HepG2 (cell line): ENCODE measurements around the gene ENTREP1. TPM values are rescaled to one million over a fixed set of nuclear protein-coding genes. Genes with fewer than 3 reads are reported as not detected.

Experiments
- ATAC-seq: fragments of 200-7000 bp; cut with Tn5 transposase; 3 replicates; pipeline ENCODE4 v1.9.1; 2020; ENCODE audit warnings: mild to moderate bottlenecking, moderate library complexity
- BruUV-seq: library from RNA; stranded (reverse); fragments of 400-500 nt; replicated peaks from 2 replicates; lab custom pipeline; 2021; lab: Mats Ljungman, UMichigan
- CTCF ChIA-PET: fragments of 300-600 bp; formaldehyde crosslinking; extraction: SDS; loops from one replicate; lab custom pipeline; 2021; ENCODE audit warnings: low total read pairs, inconsistent platforms, low intra/inter-chr PET ratio; lab: Yijun Ruan, JAX
- POLR2A ChIA-PET: fragments of 350-600 bp; sonication (Branson Sonifier 250); formaldehyde crosslinking; loops from one replicate; lab custom pipeline; 2020; ENCODE audit warnings: antibody characterized with exemption, inconsistent platforms; lab: Yijun Ruan, JAX
- DNase-seq: peaks from one replicate; pipeline ENCODE4 v3.0.0-alpha.2; 2015; ENCODE audit warnings: low spot score
- FAIRE-seq: peaks from 3 replicates; lab custom pipeline; 2011; peaks lifted over from hg19 to GRCh38; lab: Jason Lieb, UNC
- H2AFZ ChIP-seq: one replicate; pipeline ENCODE4 v1.6.1; 2011; ENCODE audit warnings: low read length, inconsistent platforms
- H3K27ac ChIP-seq: fragments of 300-600 bp; 3 replicates; pipeline ENCODE4 v1.8.0; 2011; ENCODE audit warnings: mixed run types, mild to moderate bottlenecking, mixed read lengths, low read length, inconsistent platforms; ENCODE audit not compliant: insufficient read depth; ENCODE audit errors: extremely low read length
- H3K27me3 ChIP-seq, 2 experiments: fragments of 200-600 bp in 1 of 2; 2 replicates in 1 of 2; 3 replicates in 1 of 2; pipeline versions ENCODE4 v1.6.0 to v1.8.0; 2011; ENCODE audit warnings: low read length in 2 of 2, mild to moderate bottlenecking in 2 of 2, moderate library complexity in 2 of 2, inconsistent platforms in 1 of 2; ENCODE audit not compliant: insufficient read depth in 2 of 2, control insufficient read depth in 1 of 2
- H3K36me3 ChIP-seq, 2 experiments: fragments of 200-600 bp in 1 of 2; replicated peaks in 1 of 2; 2 replicates in 1 of 2; 3 replicates in 1 of 2; pipeline versions ENCODE4 v1.5.1 to v1.8.0; 2011; ENCODE audit warnings: low read length in 2 of 2, inconsistent platforms in 1 of 2; ENCODE audit not compliant: insufficient read depth in 2 of 2, control insufficient read depth in 1 of 2
- H3K4me1 ChIP-seq: 2 replicates; pipeline ENCODE4 v1.5.1; 2012; ENCODE audit warnings: low read length, inconsistent platforms; ENCODE audit not compliant: insufficient read depth
- H3K4me2 ChIP-seq: 2 replicates; pipeline ENCODE4 v1.6.0; 2011; ENCODE audit warnings: low read depth, low read length, inconsistent platforms
- H3K4me3 ChIP-seq, 3 experiments: fragments of 200-600 bp in 1 of 3; sonication (generic), shearing (Covaris generic) in 1 of 3; replicated peaks in 1 of 3; 2 replicates each; pipeline ENCODE4 v1.5.1; 2011 to 2016; ENCODE audit warnings: low read length in 3 of 3, inconsistent platforms in 2 of 3, low read depth in 2 of 3, mild to moderate bottlenecking in 2 of 3, control low read depth in 1 of 3, mixed read lengths in 1 of 3; ENCODE audit not compliant: insufficient read depth in 1 of 3
- H3K79me2 ChIP-seq: one replicate; pipeline ENCODE4 v1.6.1; 2011; ENCODE audit warnings: low read length, inconsistent platforms; ENCODE audit not compliant: insufficient read depth
- H3K9ac ChIP-seq: 2 replicates; pipeline ENCODE4 v1.6.0; 2011; ENCODE audit warnings: mild to moderate bottlenecking, low read depth, low read length, inconsistent platforms; ENCODE audit not compliant: insufficient read depth
- H3K9me3 ChIP-seq: 2 replicates; pipeline ENCODE4 v1.5.1; 2012; ENCODE audit warnings: mild to moderate bottlenecking, low read length
- H4K20me1 ChIP-seq: 2 replicates; pipeline ENCODE4 v1.6.0; 2011; ENCODE audit warnings: inconsistent platforms, mild to moderate bottlenecking, low read length, moderate library complexity; ENCODE audit not compliant: insufficient read depth
- ARID2 ChIP-seq: sonication (generic); formaldehyde crosslinking; IDR thresholded peaks from 2 replicates; pipeline ENCODE4 v1.8.1; 2022; ENCODE audit warnings: mild to moderate bottlenecking, missing genetic modification reagents, borderline replicate concordance
- ELF1 ChIP-seq: sonication (generic); formaldehyde crosslinking; IDR thresholded peaks from 2 replicates; pipeline ENCODE4 v1.4.0; 2020; ENCODE audit warnings: missing genetic modification reagents
- ETS1 ChIP-seq: sonication (generic); formaldehyde crosslinking; IDR thresholded peaks from 2 replicates; pipeline ENCODE4 v1.4.0; 2020; ENCODE audit warnings: missing genetic modification reagents
- HMG20B ChIP-seq: conservative IDR thresholded peaks from 2 replicates; pipeline ENCODE4 v1.6.1; 2016; ENCODE audit warnings: missing genetic modification reagents, missing compliant biosample characterization
- HNF1B ChIP-seq: sonication (generic); formaldehyde crosslinking; IDR thresholded peaks from 2 replicates; pipeline ENCODE4 v1.5.1; 2020; ENCODE audit warnings: mild to moderate bottlenecking, moderate library complexity, missing genetic modification reagents
- HNRNPK ChIP-seq: fragments of 200-400 bp; formaldehyde crosslinking; IDR thresholded peaks from 2 replicates; pipeline ENCODE4 v1.6.1; 2018; ENCODE audit warnings: low read length, low read depth, moderate library complexity, mild to moderate bottlenecking; ENCODE audit not compliant: poor library complexity, severe bottlenecking
- KDM5A ChIP-seq: fragments of 200-600 bp; sonication (generic); IDR thresholded peaks from 2 replicates; pipeline ENCODE4 v1.7.0; 2018; ENCODE audit warnings: antibody characterized with exemption, mild to moderate bottlenecking, low read length, borderline replicate concordance
- MAFF ChIP-seq: IDR thresholded peaks from 2 replicates; pipeline ENCODE4 v1.6.1; 2011; ENCODE audit warnings: low read depth, low read length, improper control_type of control experiment
- PHF20 ChIP-seq: sonication (generic); formaldehyde crosslinking; IDR thresholded peaks from 2 replicates; pipeline ENCODE4 v1.5.0; 2020; ENCODE audit warnings: mild to moderate bottlenecking, missing genetic modification reagents
- SYNCRIP ChIP-seq: fragments of 200-400 bp; formaldehyde crosslinking; IDR thresholded peaks from 2 replicates; pipeline ENCODE4 v1.6.1; 2018; ENCODE audit warnings: mild to moderate bottlenecking, low read depth, low read length; ENCODE audit not compliant: insufficient read depth
- ZBTB33 ChIP-seq: sonication (generic); formaldehyde crosslinking; IDR thresholded peaks from 2 replicates; pipeline ENCODE4 v1.4.0; 2020; ENCODE audit warnings: missing genetic modification reagents
- ZNF205 ChIP-seq: IDR thresholded peaks from 2 replicates; pipeline ENCODE4 v1.6.1; 2018; ENCODE audit warnings: missing biosample characterization, missing genetic modification reagents
- WGBS: methylation state at CpG from one replicate; pipeline ENCODE4 v1.1.6; 2017; ENCODE audit warnings: low lambda C conversion rate; 5-methylcytosine and 5-hydroxymethylcytosine counted together
- in situ Hi-C: cut with HindIII; loops from 2 replicates; pipeline ENCODE4 v1.10.0; 2017; ENCODE audit warnings: low pct_unique_long_range_greater_than_20kb; ENCODE audit not compliant: extremely low pct_ligation_motif_present
- intact Hi-C: fragments of 100-400 bp; cut with micrococcal nuclease; formaldehyde crosslinking; loops from one replicate; pipeline ENCODE4 v1.10.0; 2022; ENCODE audit not compliant: unreplicated experiment
- polyA plus RNA-seq, 8 experiments: library from polyadenylated mRNA; depleted of rRNA in 3 of 8; stranded (reverse) in 7 of 8; unstranded in 1 of 8; fragments of >200 nt; fragmentation: Illumina TruSeq in 4 of 8; extraction: Trizol in 4 of 8; gene quantifications; 2 replicates each; pipeline versions ENCODE4 v1.2.1 to v1.2.3, GENCODE V29; 2011 to 2016; ENCODE audit warnings: low read depth in 4 of 8, missing spikeins in 1 of 8, mixed read lengths in 1 of 8; ENCODE audit not compliant: insufficient read depth in 1 of 8
- total RNA-seq, 5 experiments: library from RNA; depleted of rRNA; stranded (reverse); fragments of >200 nt; fragmentation: Illumina TruSeq; extraction: Trizol; gene quantifications; 2 replicates each; pipeline ENCODE4 v1.2.3, GENCODE V29; 2016; ENCODE audit warnings: low read depth in 1 of 5

Gene ENTREP1
- total and polyA plus RNA-seq, 2 of the 13 experiments (the other 11 are each of a cell fraction or from before 2014, with no cell fraction given): not detected

- H3K4me3 ChIP-seq: no peak overlapping the region
- no peaks in the 10 kb centered on the region for H4K20me1 ChIP-seq
- peaks cover 0 to 6% of the 10 kb centered on the region in 2 experiments; a peak in 2 of 5 replicates for H3K27me3 ChIP-seq
- ATAC-seq: no peak
- intact Hi-C loops (no loop called here), in situ Hi-C loops (no loop called here)
- no peak for FAIRE-seq
- H3K9ac ChIP-seq: no peak overlapping the region
- no peaks in the 10 kb centered on the region for H3K36me3 ChIP-seq
- CTCF ChIA-PET: no interaction called here
- 3% methylated on average over 1 of the region's 1 CpG for WGBS
- no peak for TF ChIP-seq ARID2 (CRISPR knock-in tag)
- no peak for TF ChIP-seq MAFF
- no peak for TF ChIP-seq ZNF205 (CRISPR knock-in tag)
- H2AFZ ChIP-seq: no peak overlapping the region
- no TSS peak for BruUV-seq
- no peak for DNase-seq
- H3K4me2 ChIP-seq: no peak overlapping the region
- H3K9me3 ChIP-seq: no peaks in the 10 kb centered on the region
- no peaks in the 10 kb centered on the region for H3K79me2 ChIP-seq
- H3K27ac ChIP-seq: no peak overlapping the region
- POLR2A ChIA-PET: no interaction called here
- H3K4me1 ChIP-seq: no peaks in the 10 kb centered on the region
These were observed 25.7 kb upstream of the ENTREP1 start for GRCh38 chr9:69299315-69299714.

- Histone ChIP-seq H4K20me1 (no peaks in the 10 kb centered on the region), H3K4me3 (no peak overlapping the region), H3K9me3 (no peaks in the 10 kb centered on the region), H3K79me2 (no peaks in the 10 kb centered on the region), H3K4me1 (no peaks in the 10 kb centered on the region), H3K27ac (no peak overlapping the region), H2AFZ (no peak overlapping the region), H3K27me3 (peaks cover 0 to 6% of the 10 kb centered on the region in 2 experiments; a peak in 2 of 5 replicates), H3K9ac (no peak overlapping the region), H3K36me3 (no peaks in the 10 kb centered on the region), H3K4me2 (no peak overlapping the region)
- BruUV-seq: no TSS peak
- in situ Hi-C loops: no loop called here
- CTCF ChIA-PET: no interaction called here
- no peak for TF ChIP-seq ZBTB33 (CRISPR knock-in tag)
- TF ChIP-seq HNRNPK: no peak
- TF ChIP-seq HNF1B: no peak
- TF ChIP-seq SYNCRIP: no peak
- TF ChIP-seq HMG20B (CRISPR knock-in tag): no peak
- TF ChIP-seq KDM5A: no peak
- TF ChIP-seq ETS1 (CRISPR knock-in tag): no peak
- no peak for TF ChIP-seq PHF20 (CRISPR knock-in tag)
- no peak for TF ChIP-seq ELF1
- WGBS: 0% methylated on average over 1 of the region's 1 CpG
- ATAC-seq: no peak
- intact Hi-C loops: no loop called here
- POLR2A ChIA-PET: no interaction called here
- no peak for DNase-seq
- FAIRE-seq: no peak
These were observed 25.2 kb upstream of the ENTREP1 start for GRCh38 chr9:69299826-69300225.
